ENCODE data around the gene GNB1L.

Gene GNB1L

GRCh38 chr22:19875531-19876313, 21.0 kb upstream of the GNB1L start:
- no peak for DNase-seq

DNA sequence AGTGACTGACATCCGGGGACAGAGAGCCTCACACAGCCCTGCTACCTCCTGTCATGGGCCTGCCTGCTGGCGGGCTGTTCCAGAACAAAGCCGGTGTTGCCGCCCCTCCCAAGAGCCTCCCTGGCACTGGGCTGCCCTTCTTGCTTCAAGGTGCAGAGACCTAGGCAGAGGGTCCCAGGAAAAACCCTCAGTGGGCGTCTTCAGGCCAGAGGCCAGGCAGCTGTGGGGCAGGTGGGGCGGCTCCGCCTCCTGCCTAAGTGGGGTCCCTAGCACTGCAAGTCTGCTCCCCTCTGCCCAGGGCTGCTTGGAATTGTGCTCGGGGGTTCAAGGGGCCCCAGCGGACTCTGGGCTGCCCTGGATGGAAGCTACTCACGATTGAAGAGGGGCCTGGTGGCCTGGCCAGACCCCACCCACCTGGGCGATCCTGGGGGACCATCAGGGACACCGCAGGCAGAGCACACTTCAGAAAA, 20.4 kb upstream of the GNB1L start:
- no peak for DNase-seq

DNA sequence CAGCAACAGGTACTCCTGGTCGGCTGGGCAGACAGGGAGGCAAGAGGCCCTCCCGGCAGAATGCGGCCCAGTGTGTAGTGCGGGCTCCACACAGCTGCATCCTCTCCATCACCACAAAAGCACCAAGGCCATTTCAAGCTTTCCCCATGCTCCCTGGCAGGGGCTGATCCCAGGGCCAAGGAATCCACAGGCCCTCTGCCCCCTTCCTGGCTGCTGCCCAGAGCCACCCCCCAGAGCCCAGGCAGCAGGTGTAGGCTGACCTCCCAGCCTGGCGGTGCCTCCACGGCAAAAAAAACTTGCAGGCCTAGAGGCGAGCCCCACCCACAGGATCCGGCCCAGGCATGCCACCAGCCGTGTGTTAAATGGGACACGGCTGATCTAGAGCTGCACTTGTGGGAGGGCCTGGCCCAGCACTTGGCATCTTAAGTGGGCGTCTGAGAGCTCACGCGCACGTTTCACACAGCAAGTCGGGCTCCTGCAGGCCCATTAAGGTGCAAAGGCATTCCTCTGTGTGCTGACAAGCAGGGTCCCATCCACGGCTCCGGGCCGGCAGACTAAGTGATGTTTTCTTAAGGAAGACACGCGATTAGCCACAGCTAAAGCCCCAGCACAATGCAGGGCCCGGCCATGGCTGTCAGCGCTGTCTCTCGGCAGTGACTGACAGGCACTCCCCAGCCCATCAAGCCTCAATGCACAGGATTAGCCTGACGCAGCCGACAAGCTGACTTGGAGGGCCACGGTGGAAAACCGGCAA, 19.8 kb upstream of the GNB1L start:
- DNase-seq = no peak

GRCh38 chr22:19873960-19874306, 19.3 kb upstream of the GNB1L start:
- no peak for DNase-seq

- DNase-seq = no peak
Measured at GRCh38 chr22:19873138-19873959, 18.7 kb upstream of the GNB1L start.

- no peak for DNase-seq
Measured at GRCh38 chr22:19872779-19873137, 18.1 kb upstream of the GNB1L start.

- no peak for DNase-seq
Measured at GRCh38 chr22:19871845-19872778, 17.4 kb upstream of the GNB1L start.

DNA sequence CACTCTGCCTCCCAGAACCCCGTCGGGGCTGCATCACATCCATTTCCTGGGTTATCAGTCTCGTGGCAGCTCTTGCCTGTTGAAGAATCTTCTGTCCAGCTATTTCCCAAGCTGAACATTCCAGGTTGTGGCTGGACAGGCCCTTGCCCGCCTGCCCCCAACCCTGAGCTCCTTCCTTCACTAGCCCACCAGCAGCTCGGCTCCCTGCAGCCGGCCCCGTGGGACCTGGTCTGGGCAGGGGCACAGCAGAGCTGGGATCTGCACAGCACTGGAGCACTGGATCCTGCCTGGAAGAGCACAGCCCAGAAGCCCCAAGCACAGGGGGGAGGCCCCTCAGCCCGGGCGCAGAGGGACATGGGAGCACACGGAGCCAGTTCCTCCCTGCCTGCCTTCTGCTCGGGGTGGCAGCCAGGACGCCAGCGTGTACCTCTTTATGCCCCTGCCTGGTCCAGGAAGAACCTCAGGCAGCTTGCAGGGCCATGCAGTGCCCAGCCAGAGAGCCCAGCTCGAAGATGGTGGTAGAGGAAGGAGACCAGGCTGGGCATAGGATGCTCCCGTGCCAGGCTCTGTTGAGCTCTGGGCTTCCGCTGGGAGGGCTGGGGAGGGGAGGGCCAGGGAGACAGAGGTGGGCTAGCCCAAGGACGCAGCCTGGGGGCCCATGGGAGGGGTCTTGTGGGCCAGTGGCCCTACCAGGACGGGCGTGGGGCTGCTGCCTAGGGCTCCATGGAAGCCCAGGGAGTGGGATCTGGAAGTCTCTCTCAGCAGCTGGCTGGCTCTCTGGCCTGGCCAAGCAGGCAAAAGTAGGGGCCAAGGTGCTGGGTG, 16.6 kb upstream of the GNB1L start:
- DNase-seq = no peak

DNA sequence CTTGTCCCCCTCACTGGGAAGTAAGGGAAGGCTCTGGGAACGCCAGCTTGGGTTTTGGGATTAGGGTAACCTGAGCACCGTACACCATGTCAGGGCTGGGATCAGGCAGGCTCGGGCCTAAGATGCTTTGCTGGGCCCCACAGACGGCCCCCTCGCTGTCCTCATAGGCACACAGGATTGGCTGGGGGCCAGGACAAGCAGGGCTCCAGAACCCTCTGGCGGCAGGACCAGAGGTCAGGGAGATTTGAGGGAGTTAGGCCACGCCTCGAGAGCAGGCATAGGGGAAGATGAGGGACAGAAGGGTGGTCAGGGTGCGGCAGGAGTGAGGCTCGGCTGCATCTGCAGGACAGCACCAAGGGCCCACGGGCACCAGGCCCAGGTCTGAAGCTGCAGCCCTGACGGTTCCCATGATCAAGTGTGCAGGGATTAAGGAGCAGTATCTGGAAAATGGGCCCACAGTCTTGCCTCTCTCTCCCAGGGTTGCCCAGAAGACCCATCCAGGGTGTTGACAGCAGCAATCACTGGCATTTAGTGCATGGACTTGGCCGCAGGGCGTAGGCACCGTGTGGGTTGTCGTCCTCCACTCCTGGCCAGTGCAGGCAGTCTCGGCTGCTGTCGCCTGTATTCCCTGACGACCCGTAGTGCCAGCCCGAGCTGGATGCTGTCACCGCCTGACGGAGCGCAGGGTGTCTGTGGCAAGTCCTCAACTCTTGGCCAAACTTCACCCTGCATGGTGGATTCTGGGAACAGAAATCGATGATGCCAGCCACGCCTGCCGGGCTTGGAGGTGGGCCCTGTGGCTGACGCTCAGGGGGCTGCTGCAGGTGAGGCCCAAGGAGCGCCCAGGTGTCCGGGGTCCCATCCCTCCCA, 15.7 kb upstream of the GNB1L start:
- DNase-seq = no peak

GRCh38 chr22:19869497-19870152, 15.0 kb upstream of the GNB1L start:
- no peak for DNase-seq

DNA sequence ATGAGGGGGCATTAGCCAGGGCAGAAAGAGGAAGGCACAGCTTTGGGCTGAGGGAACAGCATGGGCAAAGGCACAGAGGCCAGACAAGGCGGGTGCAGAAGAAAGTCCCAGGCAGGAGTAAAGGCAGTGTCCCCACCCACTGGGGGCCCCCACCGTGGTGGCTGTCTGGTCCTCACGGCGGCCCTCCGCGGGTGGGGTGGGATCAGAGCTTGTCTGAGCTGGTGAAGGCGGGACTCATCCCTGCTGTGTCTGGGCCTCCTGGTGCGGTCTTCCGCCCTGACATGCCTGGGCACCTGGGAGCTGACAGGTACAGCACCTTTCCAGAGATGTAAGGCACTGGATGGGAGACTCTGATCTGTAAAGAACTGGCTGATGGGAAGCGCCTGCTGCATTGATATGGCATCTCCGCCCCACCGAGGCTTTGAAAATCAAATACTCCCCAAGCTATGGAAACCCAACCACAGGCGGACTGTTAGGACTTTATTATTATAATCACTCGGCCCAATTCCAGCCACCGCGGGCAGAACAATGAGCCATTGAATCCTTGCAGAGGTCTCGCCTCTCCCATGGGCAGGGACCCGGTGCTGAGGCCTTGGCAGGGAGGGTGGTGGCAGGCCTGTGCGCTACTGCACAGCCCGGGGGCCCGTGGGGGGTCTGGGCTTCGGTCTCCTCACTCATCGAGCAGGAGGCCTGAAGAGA, 14.2 kb upstream of the GNB1L start:
- no peak for DNase-seq

- no peak for DNase-seq
Measured at GRCh38 chr22:19868333-19868732, 13.7 kb upstream of the GNB1L start.

DNA sequence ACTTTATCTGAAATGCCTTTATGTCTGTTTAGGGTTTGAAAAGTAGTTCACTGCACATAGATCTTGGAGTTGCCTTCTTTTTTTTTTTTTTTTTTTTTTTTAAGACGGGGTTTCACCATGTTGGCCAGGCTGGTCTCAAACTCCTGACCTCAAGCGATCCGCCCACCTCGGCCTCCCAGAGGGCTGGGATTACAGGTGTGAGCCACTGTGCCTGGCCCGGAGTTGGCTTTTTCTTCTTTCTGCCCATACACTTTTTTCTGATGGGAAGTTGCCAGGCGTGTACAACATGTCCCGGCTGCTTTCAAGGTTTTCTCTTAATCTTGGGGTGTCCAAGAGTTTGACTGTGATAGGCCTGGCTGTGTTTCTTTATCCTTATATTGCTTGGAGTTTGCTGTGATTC, 12.9 kb upstream of the GNB1L start:
- no peak for DNase-seq

DNA sequence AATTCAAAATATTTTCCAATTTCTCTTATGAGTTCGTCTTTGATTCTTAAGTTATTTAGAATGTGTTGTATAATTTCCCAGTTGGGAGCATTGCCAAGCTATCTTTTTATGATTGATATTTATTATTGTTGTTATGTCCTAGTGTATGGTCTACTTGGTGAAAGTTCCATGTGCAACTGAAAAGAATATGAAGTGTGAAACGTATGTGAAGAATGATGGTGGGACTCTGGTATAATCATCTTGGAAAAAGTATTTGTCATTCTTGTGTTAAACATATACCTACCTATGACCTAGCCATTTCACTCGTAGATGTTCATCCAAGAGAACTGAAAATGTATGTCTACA, 12.0 kb upstream of the GNB1L start:
- DNase-seq = no peak

DNA sequence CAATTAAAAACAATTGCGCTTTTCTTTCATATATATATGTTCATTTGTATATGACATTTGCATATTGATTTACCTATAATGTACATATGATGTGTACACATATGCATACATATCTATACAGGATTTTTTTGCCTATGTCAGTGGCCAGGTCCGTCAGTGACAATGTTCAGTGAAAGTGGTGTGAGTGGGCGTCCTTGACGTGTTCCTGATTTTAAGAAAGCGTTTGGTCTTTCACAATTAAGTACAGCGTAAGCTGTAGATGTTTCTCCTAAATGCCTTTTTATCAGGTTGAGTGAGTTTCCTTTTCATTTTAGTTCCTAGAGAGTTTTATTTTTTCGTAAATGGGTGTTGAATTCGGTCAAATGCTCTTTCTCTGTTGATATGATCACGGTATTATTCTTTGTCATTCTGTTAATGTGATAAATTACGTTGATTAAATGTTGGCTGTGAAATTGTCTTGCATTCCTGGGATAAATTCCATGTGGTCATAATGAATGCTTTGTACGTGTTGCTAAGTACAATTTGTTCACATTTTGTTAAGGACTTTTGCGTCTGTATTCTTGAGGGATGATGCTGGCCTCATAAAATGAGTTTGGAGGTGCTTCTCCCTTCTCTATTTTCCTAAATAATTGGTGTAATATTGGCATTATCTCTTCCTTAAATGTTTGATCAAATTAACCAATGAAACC, 10.6 kb upstream of the GNB1L start:
- no peak for DNase-seq

GRCh38 chr22:19864538-19865106, 9.9 kb upstream of the GNB1L start:
- DNase-seq = no peak

GRCh38 chr22:19863571-19863970, 8.9 kb upstream of the GNB1L start:
- no peak for DNase-seq

GRCh38 chr22:19862619-19863246, 8.1 kb upstream of the GNB1L start:
- DNase-seq = no peak

Data from GF-D8 (cell line).